A673 (cell line): ENCODE data around the gene CGNL1.

Experiments used
- CTCF ChIP-seq: fragments of 300-800, 200-600 bp; sonication (generic); conservative IDR thresholded peaks from 2 replicates; pipeline ENCODE4 v1.5.1; 2017; ENCODE audit warnings: low read depth, mild to moderate bottlenecking, antibody characterized with exemption, low read length, moderate library complexity, mixed read lengths
- EZH2 ChIP-seq: fragments of 200-600 bp; sonication (generic); IDR thresholded peaks from 2 replicates; pipeline ENCODE4 v1.6.1; 2017; ENCODE audit warnings: borderline replicate concordance, low read depth, mild to moderate bottlenecking, mixed read lengths, antibody characterized with exemption, low read length; ENCODE audit not compliant: poor library complexity, severe bottlenecking

DNA sequence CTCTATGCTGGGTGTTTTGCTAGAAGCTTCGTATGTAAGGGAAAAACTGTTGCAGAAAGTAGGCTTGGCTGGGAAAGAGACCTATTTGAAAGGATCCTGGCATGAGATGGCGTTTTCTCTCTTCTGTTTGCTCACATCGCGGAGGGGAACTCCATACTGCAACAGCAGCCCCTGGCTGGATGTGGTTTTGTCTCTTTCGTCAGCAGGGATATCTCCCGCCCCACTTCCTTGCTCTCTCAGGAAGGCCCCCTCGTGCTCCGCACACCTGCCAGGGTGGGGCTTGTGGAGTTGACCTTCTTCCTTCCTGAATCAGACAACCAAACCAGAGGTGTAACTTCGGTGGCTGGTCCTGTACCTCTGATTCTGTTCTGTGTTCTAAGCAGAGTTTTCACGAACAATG, 189.0 kb downstream of the CGNL1 start:
- no peak for TF ChIP-seq CTCF
- no peak for TF ChIP-seq EZH2
